ENCODE results near the gene SMU1.
"Not testable (repeated sequence)": the region's sequence is repeated elsewhere in the genome, so short reads cannot be mapped to it uniquely, and the experiment has no call there.

SMU1 gene

DNA sequence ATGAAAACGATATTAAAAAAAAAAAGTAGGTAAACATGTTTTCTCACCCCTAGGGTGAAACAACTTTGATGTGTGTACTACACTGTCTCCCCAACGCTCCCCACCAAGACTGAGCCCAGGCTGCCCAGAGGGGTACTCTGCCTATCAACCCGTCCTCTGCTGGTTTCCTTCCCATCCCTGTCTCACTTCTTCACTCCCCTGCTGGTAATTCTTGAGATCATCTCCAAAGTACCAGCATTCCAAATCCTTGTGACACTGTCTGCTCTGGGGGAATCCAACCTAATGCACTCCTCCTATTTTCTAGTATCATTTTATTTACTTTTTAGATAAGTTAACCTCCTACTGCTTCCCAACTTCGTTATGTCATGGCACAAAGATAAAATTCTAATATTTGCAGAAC, 68.7 kb downstream of the SMU1 start:
- no peak for DNase-seq

DNA sequence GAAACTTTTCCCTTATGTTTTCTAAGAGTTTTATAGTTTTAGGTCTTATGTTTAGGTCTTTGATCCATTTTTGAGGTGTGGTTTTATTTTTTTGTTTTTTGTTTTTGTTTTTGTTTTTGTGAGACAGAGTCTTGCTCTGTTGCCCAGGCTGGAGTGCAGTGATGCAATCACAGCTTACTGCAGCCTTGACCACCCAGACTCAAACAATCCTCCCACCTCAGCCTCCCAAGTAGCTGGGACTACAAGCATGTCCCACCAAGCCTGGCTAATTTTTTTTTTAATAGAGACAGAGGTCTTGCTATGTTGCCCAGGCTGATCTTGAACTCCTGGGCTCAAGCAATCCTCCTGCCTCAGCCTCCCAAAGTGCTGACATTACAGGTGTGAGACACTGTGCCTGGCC, 71.1 kb downstream of the SMU1 start:
- DNase-seq, result not testable (repeated sequence)

- DNase-seq, result not testable (repeated sequence)
Measured at GRCh38 chr9:33000682-33001055, 75.8 kb downstream of the SMU1 start.

DNA sequence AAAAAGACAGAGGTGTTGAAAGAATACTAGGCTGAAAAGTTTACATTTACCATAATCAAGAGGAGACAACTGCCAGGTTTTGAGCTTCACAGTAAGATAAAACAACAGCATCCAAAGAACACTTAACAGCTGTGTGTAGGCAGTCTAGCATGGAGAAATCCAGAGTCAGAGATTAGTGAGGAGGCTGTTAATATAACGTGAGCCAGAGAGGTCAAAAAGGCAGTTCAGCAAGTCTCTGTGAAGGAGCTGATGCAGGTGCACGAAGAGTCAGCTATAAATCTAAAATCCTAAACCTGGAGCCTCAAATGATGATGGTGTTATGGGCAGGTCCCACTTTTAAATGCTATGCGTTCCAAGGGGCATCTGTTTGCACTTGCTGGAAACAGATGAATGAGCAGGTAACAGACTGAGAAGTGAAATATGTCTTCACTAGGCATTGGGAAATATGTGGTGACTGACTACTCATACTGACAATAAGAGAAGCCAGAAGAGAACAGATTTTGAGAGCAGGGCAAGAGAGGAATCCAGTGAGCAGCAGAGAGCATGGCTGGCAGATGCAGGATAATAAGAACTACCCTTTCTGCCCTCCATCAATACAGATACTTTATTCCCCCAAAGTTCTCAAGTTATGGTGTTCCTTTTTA, 83.8 kb downstream of the SMU1 start:
- no peak for DNase-seq

DNA sequence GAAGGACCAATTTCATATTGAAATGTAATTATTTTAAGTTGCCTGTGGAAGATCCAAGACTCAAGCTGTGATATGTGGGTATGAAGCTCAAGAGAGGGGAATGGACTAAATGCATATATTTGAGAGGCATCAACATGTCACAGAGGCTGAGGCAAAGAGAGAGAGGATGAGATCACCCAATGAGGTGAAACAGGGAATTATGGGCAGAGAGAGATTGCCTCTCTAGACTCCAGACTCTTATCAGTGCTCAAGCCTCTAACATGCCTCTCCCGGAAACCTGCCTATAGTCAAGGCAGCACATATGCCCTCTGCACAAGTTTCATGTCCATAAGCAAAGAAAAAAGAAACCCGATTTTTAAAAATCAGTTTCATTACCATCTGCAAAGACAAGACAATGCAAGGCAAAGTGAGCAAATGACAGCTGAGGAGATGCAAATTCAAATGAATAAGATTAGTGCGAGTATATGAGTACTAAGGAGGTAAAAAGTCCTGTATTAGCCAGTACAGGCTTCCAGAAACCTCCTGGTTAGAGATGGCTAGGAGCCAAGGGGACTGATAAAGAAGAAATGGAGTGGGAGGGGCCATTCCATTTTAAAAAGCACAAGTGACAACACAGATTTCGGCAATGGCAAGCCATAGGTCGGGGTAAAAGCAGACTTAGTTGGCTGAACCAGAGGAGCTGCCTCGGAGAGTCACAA, 84.4 kb downstream of the SMU1 start:
- DNase-seq, result no peak

Measured in stimulated activated naive CD4-positive, alpha-beta T cell treated with Interleukin-2 at 50 U/mL for 16 hours (primary cell).